NK-92 (cell line): Measurements from ENCODE around the gene SPP2.

Experiments
- DNase-seq: peaks from one replicate; lab custom pipeline; 2025; ENCODE audit not compliant: unreplicated experiment; lab: John Stamatoyannopoulos, UW

Gene SPP2, protein sequence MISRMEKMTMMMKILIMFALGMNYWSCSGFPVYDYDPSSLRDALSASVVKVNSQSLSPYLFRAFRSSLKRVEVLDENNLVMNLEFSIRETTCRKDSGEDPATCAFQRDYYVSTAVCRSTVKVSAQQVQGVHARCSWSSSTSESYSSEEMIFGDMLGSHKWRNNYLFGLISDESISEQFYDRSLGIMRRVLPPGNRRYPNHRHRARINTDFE

DNA sequence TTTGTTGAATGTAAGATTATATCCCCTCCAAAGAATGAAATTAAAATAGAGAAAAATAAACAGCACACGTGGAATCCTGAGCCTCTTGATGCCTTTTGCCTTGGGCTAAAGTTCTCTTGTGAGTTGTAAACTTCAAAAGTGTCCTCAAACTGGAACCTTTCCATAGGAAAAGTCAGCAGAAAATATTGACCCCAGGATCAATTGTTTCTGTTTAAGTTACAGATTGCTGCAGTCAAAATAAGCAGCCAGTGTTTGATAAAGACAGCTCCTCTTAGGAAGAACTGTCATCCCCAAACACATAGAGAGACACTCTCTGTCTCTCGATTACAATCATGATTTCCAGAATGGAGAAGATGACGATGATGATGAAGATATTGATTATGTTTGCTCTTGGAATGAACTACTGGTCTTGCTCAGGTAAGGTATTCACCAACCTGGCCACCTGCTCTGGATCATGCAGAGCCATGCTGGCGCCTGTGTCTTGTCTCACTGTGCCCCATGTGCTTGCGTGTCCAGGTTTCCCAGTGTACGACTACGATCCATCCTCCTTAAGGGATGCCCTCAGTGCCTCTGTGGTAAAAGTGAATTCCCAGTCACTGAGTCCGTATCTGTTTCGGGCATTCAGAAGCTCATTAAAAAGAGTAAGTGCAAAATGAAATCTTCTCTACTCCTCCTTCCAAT, at the start of gene SPP2:
SPP2 (plus strand) TSS at position 248 of the 681 bp plus-strand sequence; CDS start at position 333, 85 bp downstream.
- no peak for DNase-seq

DNA sequence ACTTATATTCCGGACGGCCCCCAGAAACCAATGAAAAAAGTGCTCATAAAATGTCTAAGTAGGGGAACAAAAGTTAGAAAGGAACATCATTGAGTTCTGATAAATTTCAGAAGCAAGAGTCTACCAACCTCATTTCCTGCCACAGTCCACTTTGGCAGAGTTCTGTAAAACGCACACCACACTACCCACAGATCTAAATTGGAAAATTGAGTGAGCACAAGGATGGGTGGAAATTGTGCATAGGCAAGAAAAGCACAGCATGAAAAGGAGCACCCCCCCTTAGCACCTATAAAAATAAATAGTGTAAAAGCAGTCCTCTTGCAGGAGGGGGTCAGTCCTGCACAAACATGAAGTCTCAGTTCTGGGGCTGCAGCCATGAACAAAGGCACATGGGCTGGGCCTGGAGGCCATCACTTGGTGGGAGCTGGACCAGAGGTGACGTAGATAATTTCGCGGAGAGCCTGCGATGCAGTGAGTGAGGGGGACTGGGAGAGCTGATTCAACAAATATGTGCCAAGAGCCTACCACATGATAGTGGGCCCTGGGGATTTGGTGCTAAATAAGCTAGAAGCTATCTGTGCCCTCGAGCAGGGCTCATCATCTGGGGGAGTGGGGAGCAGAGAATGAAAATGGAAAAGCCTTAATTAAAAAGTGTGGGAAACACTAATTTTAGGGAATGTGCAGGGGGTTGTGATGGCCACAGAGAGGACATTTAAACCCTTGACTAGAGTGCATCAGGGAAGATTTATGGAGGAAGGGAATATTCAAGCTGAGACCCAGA, 48.9 kb upstream of the SPP2 start:
- DNase-seq, result no peak

DNA sequence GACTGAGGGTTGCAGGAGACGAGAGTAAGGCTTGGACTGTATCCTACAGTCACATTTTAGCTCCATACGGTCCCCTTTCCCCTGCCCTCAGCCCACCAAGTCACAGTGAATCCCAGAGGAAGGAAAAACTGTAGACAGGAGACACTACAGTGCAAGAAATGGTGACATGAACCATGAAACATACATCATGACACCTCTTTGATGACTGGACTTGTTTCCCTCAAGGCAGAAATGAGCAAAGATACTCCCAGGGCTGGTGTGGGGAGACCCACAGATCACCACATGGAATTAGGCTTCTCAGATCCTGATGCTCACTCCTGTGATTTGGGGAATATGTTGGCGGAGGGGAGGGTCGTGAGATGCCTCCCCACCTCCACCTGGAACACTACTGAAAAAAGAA, 48.2 kb upstream of the SPP2 start:
- no peak for DNase-seq

DNA sequence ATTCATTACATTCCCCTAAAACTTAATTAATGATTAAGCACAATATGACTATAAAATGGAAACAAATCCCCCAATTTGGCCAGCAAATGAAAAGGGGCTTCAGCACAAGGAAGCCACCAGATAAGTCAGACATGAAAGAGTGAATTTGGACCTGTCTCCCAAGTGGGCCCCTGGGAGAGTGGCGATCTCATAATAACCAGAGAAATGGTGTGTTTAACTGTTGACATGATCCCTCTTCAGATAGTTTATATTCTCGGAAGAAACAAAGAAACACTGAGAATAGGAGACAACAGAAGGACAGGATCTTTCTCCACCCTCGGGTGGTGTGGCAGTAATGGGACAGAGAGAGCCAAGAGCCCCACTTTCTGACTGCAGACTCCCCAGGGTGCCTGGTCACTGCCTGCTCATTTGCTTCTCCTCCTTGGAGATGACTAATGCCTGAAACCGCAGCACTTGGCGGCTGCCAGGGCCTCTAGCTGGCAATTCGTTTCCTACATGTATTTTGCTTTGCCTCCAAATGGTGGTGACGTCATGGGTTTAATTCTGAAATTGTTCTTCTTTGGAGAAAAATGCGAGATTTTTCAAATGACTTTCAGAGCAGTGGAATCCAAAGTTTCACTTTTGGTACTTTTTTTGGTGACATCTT, 46.4 kb upstream of the SPP2 start:
- DNase-seq, result no peak

DNA sequence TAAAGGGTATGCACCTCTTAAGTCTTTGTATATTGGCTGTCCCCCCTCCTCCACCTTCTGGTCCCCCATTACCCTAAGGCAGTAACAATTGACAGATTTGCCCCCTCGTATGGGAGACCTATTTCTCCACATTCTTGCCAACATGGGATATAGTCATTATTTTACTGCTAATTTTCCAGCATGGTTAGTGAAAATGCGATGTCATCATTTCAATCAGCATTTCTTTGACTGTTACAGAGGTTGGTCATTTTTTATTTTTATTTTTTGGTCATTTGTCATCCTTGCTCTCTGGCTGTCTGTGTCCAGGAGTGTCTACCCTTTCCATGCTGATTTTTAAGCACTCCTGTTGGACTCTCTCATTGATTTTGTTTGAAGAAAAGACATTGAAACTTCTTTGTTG, 45.4 kb upstream of the SPP2 start:
- no peak for DNase-seq

DNA sequence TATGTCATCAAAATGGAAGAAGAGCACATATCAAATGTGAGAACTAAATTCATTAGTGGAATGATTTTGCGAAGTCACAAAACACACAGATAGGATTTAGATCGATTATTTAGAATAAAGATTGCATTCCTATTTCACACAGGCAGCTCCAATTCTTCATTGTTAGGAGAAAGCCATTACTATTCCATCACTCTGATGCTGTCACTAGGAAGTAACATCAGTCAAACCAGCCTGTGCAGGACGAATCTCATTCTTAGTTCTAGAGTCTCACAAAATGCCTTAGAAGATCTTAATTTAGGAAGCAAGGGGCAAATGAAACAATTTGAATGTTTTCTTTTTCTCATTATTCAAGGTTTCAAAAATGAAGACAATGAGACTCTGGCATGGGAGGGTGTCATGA, 44.0 kb upstream of the SPP2 start:
- no peak for DNase-seq

DNA sequence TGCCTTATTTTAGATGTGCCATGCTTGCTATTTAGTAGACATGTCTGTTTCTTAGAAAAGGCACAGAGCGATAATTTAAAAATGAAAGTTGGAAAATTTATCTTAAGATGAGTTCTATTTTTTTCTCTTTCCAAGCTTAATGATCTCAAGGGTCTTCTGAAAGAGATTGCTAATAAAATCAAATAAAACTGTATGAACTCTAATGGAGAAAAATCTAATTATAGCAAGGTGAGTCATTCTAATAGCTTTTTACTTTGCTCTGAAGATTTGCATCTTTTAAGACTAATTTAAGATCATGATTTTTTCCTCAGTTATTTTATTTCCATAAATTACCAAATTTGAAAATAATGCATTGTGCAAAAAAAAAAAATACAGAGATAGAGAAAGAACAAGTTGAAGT, 36.1 kb upstream of the SPP2 start:
- DNase-seq, result no peak

DNA sequence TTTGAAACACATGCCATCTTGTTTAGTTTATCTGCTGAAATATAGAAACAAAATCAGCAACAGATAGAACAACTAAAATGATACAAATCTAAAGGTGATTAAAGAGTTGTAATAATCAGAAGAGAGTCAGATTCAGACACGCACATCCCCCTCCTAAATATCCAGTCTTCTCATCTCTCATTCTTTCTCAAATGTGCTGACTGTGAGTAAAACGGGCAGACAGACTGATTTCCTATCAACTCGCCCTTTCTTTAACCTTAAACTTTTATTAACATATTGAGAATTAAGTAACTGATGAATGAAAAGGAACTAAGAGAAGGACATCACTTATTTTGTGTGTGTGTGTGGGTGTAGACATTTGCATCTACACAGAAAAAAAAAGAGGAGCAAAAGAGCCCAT, 34.6 kb upstream of the SPP2 start:
- no peak for DNase-seq

DNA sequence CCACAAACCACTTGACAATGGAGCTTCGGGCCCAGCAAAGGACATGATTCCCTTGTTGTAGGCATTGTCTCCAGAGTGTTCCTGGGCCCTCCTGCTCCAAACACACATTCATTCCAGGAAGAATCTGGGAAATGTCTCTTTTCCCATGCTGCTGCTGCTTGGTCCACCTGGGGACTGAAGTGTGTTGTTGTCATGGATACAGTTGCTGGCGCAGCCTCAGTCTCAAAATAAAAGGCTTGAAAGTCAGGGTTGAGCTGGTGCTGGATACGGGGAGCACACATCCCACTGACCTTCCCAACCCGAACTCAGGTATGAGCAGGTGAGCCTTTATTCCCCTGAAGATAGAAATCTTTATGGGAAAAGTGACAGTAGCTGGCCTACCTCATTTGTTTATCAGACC, 30.6 kb upstream of the SPP2 start:
- no peak for DNase-seq

DNA sequence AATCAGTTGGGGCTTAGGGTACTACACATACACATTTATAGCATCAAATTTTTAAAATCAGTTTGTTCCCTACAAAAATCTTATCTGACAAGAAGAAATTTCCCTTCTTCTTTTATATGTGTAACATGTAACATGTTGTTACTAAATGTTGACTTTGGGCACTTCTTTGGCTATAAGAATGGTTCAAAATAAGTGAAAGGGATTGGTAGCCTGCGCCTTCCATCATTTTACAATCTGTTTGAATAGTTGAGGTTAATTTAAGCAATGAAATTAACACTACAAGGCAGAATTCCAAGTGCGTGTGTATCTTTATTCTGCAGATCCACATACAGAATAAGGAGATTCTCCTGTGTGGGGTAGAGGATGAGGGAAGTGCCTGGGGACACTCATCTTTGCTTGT, 30.2 kb upstream of the SPP2 start:
- no peak for DNase-seq

DNA sequence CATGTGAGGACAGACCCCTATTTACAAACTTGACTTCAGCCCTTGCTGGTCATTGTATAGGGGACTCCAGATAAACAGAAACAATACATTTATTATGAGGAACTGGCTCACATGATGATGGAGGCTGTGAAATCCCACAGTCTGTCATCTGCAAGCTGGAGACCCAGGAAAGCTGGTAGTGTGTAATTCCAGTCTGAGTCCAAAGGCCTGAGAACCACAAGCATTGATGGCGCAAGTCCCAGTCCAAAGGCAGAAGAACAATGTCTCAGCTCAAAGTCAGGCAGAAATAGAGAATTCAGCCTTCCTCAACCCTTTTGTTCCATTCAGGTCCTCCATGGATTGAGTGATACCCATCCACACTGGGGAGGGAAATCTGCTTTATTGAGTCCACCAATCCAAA, 28.1 kb upstream of the SPP2 start:
- no peak for DNase-seq

DNA sequence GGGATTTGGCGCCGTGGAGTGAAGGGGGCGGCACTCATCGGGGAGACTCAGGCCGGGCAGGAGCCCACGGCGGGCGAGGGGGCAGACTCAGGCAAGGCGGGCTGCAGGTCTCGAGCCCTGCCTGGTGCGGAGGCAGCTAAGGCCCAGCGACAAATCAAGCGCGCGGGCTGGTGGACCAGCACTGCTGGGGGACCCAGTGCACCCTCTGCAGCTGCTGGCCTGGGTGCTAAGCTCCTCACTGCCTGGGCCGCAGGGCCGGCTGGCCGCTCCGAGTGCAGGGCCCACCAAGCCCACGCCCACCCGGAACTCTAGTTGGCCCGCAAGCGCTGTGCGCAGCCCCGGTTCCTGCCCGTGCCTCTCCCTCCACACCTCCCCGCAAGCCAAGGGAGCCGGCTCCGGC, 26.2 kb upstream of the SPP2 start:
- DNase-seq, result no peak

DNA sequence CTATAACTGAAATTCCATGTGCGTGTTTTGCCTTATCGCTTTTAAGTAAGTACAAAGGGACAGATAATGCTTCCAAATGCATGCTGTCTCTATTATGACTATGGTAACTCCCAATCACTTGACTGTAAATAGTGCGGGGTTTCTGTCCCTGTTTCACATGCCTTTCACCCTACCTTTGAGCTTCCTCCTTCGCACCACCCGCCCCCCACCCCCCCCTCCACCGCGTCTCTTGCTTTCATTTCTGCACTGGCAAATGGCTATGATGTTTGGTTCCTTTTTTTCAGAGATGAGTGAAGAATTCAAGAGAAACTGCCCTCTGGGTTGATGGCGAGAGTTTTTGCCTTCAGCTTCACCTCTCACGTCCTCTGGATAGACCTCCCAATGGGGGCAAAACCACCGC, 25.0 kb upstream of the SPP2 start:
- no peak for DNase-seq

DNA sequence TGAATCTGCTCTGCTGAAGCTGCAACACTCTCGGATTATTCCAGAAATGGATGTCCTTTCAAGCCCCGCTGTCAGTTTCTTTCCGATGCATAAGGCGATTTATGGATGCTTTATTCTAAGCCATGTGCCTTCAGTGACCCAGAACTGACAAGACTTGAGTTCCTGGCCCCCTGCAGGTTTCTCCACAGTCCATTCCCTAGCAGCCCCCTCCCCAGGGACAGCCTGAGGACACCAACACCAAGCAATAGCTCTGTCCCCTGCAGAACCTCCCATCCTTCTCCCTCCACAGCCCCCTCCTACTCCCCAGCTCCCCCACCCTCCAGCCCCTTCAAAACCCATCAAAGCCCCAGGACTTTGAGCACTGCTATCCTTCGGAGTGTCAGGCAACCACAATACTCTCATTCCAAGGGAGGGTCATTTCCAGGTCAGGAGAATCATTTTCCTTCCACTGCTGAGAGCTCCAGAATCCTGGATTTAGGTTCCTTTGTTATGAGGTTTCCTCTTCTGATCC, 24.6 kb upstream of the SPP2 start:
- no peak for DNase-seq

DNA sequence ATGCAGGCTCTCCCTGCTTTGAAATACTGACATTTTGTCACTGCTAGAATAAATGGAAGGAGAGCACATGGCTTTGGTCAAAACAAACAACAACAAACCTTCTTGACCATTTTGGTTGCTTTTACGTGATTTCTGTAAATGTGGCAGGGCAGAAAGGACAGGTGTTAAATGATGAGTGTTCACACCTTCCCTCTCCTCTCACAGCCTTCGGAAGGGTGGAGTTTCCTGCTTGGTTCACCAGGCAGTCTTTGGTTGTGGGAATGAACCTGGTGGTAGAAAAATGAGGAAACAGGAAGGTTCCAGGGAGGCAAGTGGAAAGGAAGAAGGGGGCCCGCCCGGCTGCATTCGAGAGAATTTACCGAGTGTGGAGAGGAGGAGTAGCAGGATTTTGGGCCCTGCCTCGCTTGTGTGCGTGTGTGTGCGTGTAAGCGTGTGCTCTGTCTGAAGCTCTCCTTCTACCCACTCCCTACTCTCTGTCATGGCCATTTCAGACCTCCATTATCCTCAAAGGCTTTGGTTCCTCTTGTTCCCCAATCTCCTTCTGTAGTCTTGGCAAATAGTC, 23.7 kb upstream of the SPP2 start:
- no peak for DNase-seq

DNA sequence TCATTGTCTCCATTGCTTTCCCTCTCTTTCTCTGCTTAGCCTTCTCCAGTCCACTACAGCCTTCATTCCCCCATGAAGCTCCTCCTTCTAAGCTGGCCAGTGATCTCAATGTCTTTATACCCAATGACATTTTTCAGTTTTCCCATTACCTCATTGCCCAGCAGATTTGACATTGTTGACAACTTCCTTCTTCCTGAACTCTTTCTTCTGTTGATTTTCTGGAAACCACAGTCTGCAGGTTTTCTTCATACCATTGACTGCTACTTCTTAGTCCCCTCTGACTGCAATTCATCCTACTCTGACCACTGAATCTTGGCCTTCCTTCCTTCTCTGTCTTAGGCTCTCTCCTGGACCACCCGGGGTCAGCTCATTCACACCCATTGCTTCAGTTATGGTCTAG, 22.9 kb upstream of the SPP2 start:
- DNase-seq, result no peak

DNA sequence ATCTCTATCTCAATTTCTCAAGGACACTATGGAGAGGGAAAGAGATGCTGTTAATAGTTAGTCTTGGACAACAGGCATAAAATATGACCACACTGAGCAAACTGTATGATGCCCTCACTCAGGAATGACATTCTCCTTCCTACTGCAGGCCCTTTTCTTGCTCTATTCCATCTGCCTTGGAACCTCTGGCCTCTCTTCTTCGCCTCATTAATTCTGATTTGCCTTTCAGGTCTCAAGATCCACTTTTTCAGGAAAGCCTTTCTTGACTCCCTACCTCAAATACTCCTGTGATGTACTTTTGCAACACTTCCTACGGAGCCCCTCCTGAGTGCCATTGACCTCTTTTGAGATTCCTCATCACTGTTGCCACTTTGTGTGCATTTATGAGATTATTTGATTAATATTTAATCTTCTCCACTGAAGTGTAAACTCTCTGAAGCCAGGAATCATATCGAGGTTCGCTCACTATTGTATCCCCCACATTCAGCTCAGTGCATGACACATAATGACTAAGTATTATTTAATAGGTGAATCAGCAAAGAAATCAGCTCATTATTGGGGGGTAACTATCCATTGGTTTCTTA, 21.3 kb upstream of the SPP2 start:
- DNase-seq, result no peak

DNA sequence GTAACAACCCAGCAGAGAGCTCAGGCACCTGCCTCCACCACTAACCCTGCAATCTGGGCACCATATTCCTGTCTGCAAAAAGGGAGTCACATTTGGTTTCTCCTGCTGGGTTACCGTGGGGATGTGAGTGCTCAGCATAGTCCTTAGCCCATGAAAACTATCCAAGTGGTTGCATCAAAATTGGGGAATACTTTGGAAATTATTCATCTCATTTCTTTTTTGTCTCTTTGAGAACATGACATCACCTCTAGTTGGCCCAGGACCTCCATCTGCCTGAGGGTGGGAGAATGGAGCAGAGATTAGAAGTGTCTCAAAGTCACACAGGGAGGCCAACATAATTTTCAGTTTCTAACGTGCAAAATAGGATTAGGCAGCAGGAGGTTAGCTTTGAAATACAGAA, 19.3 kb upstream of the SPP2 start:
- DNase-seq, result no peak

DNA sequence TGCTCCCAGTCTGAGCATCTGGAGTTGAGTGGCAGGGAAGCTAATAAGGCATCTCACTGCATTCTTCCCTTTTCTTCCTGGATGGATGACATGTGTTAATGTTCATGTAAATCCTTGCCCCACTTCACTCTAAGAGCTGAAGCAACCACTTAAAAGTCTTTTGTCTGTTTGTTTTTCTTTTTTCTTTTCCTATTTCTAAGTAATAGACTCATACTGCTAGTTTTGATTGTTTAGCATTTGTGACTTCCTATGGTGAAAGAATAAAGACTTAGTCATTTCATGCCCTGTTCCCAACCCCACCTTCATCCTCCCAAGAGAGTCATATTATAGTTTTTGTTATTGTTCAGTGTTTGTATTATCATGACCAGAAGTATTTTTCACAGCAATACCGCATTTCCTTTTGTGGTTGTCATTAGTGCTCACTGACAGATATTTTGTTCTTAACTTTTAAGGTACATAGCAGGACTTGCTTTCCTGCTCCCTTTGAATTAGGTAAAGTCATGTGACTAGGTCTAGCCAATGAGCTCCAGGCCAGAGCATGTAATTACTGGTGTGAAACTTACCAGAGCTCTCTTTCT, 18.1 kb upstream of the SPP2 start:
- no peak for DNase-seq

DNA sequence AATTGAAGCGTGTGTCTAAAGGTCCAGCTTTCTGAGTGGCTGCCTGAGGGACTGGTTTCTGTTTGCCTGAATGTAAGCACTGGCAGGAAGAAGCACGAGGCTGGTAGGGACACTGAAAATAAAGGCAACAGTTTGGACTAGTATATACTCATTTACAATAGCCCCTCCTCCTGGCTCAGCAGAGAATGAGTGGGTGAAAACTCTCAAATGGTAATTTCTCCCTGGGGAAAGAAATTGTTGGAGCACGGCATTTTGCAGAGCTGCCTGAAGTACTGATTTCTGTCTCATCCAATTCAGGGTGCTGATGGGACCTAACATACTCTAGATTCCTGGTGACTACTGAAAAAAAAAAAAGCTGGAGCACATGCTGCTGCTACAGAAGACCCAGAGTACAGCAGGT, 17.3 kb upstream of the SPP2 start:
- DNase-seq, result no peak

DNA sequence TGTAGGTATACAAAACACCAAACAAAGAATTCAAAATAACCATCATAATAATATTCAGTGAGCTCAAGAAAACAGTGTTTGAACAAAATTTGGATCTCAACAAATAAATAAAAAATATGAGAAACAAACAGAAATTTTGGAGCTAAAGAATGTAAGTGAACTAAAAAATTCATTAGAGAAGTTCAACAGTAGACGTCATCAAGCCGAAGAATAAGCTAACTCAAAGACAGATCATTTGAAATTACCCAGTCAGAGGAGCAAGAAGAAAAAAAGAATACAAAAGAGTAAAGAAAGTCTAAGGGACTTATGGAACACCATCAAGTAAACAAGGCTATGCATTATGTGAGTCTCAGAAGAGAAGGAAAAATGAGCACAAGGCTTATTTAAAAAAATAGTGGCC, 16.6 kb upstream of the SPP2 start:
- no peak for DNase-seq
